Left renal pelvis (tissue), 4 donors: ENCODE measurements around the gene COX8C. TPM values are rescaled to one million over a fixed set of nuclear protein-coding genes. Genes with fewer than 3 reads are reported as not detected.
A peak's percentile ranks its signal among the peaks of the same experiment; 100 is the strongest.
"Not testable (repeated sequence)": the region's sequence is repeated elsewhere in the genome, so short reads cannot be mapped to it uniquely, and the experiment has no call there.

Source experiments
- DNase-seq, 4 donors: peaks; one replicate each; pipeline ENCODE4 v3.0.0-alpha.2; 2013; ENCODE audit warnings: low read depth in 4 of 4, low spot score in 3 of 4
- polyA plus RNA-seq, 4 donors: library from polyadenylated mRNA; unstranded; fragments of 120-200 nt; gene quantifications; one replicate each; pipeline ENCODE4 v1.2.1, GENCODE V29; 2013; ENCODE audit not compliant: insufficient read length in 4 of 4

The COX8C gene
- polyA plus RNA-seq, 4 donors: 0.32 to 1.2 (median 0.46) TPM; not detected in 1

DNA sequence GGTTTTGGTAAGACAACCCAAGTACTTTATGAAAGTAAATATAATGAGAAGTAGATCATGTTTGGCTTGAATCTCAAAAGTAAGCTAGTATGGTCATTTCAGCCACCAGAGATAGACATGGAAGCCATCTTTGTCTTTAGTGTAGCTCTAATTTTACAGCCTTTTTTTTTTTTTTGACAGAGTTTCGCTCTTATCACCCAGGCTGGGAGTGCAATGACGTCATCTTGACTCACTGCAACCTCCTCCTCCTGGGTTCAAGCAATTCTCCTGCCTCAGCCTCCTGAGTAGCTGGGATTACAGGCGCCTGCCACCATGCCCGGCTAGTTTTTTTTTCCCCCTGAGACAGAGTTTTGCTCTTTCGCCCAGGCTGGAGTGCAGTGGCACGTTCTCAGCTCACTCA is 7.9 kb downstream of the COX8C start:
- DNase-seq: not testable (repeated sequence)

DNA sequence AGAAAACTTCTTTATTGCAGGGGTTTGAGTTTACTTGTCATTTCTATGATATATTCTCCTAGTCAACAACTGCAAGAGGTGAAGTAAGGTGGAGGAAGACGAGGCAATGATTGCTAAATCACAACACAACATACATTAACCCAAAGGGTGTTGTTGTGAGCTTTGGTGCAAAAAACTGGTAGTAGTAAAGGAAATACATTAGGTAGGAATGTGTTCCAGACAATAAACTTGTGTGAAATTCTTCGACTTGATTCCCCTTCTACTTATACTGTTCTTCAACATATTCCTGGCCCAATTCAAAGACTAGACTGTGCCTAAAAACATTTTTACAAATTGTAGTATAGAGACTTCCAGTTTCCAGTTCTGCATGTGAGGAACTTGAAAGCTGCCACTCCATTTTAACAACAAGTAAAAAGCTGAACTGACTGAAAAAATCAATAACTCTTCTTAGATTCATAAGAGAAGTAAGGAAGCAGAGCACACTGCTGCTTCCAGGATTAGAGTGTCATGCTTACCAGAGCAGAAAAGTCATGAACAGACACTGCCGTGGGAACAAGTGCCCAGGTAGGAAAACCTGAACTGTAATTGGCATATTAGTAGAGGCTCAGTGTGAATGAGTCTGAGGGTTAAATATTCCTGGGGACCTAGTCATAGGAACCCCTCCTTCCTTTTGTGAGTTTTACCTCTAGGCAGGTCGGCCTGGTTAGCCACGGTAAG is 22.2 kb downstream of the COX8C start:
- DNase-seq: peak in 3 of 4 donors; percentile 10 to 29 (median 21)

DNA sequence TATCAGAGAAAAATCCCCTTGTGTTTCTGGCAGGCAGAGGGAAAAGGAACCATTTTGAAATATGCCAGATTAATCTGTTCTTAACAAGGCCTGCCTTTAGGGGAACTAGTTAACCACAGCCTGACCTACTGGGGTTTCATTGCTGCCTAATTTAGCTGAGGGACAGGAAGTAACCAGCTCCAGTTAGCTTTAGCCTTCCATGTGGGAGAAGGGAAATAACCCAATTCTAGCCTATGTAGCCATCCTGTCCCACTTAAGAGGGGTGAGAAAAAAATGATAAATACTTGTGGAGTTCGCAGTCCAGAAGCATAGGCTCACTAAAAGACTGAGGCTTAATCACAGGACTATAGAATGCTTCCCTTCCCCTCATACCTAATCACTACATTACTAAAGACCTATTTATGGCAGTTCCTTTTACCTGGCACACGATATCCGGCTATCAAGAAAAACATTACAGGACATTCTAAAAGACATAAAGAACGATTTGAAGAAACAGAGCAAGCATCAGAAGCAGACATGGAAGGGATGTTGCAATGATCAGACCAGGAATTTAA is 22.8 kb downstream of the COX8C start:
- DNase-seq: peak in 1 of 4 donors; percentile 7

DNA sequence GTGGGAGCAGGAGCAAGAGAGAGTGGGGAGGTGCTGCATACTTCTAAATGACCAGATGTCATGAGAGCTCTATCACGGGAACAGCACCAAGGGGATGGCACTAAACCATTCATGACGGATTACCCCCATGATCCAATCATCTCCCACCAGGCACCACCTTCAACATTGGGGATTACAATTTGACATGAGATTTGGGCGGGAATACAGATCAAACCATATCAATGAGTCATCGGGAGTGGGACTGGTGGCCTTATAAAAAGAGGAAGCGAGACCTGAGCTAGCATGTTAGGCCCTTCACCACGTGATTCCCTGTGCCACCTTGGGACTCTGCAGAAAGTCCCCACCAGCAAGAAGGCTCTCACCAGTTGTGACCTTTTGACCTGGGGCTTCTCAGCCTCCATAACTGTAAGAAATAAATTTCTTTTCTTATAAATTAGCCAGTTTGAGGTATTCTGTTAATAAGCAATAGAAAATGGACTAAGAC is 28.7 kb downstream of the COX8C start:
- no peak for DNase-seq

DNA sequence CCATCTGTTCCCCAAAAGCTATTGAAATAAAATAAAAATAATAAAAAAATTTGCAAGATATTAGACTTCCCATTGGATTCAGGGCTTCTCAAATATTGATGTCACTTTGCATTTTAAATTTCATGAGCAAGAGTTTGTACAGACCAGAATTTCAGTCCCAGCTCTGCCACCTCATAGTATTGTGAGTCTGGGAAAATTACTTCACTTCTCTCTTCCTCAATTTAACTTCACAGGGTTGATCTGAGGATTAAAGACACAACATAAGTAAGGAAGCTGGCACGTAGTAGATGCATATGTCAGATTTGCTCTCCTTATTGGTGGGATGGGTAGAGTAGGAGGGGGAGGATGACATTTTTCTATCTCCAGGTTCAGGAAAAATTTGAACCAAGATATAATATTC is 32.8 kb downstream of the COX8C start:
- no peak for DNase-seq

DNA sequence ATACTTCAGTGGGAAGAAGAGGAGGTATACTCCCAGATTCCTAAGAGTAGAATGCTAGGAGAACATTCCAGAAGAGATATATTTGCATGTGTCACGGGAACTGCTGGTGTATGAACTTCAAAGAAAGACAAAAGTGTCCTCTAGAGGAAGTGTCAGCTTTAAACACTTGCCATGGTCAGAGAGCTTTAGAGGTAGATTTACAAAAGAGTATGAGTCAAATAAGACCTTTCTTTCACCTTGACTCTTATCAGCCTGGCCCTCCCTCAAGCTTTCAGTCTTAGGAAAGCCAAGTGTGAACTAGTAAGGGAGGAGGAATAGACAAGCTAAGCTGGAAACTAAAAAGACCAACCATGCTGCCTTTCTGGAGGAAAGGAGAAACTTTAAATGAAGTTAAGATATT is 34.7 kb downstream of the COX8C start:
- DNase-seq: no peak

DNA sequence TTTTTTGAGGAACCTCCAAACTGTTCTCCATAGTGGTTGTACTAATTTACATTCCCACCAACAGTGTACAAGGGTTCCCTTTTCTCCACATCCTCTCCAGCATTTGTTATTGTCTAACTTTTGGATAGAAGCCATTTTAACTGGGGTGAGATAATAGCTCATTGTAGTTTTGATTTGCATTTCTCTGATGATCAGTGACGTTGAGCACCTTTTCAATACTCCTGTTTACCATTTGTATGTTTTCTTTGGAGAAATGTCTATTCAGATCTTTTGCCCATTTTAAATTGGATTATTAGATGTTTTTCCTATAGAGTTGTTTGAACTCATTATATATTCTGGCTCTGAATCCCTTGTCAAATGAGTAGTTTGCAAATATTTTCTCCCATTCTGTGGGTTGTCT is 37.3 kb downstream of the COX8C start:
- DNase-seq: not testable (repeated sequence)

DNA sequence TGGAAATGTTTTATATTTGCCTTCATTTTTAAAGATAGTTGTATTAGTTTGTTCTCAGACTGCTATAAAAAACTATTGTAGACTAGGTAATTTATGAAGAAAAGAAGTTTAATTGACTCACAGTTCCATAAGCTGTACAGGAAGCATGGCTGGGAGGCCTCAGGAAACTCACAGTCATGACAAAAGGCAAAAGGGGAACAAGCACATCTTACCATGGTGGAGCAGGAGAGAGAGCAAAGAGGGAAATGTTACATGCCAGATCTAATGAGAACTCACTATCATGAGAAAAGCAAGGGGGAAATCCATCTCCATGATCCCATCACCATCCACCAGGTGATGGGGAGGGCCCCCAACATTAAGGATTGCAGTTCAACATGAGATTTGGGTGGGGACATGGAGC is 48.2 kb downstream of the COX8C start:
- DNase-seq: no peak

DNA sequence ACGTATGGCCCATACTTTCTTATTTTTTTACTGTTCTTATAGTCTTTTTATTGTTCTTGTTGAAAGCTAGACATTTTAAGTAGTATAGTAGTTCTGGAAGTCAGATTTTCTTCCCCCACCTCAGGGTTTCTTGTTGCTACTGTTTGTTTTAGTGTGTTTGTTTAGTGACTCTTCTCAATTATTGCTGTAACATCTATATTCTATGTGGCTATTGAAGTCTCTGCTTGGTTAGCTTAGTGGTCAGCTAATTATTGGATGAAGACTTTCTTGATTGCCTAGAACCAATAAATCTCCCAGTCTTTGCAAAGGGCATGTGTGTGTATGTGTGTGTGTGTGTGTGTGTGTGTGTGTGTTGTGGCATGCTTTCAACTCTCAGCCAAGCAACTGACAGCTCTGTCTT is 49.5 kb downstream of the COX8C start:
- DNase-seq: no peak

Other genes starting within 250 kb of the COX8C start
- gene ITPK1, start 231.3 kb upstream of the COX8C start, polyA plus RNA-seq: 10 to 100 TPM; 16.5 to 33.7 (median 28.0) TPM
- 10 to 100 TPM; 30.9 to 49.2 (median 38.9) TPM for gene MOAP1, start 162.3 kb upstream of the COX8C start, polyA plus RNA-seq
- gene LYSET, start 161.9 kb upstream of the COX8C start, polyA plus RNA-seq: 10 to 100 TPM; 25.2 to 44.7 (median 36.6) TPM
- gene GON7, start 140.1 kb upstream of the COX8C start, polyA plus RNA-seq: 10 to 100 TPM; 10.3 to 22.0 (median 19.8) TPM
- 10 to 100 TPM; 34.6 to 43.9 (median 39.5) TPM for gene UBR7, start 139.9 kb upstream of the COX8C start, polyA plus RNA-seq
- 10 to 100 TPM; 33.3 to 55.7 (median 52.4) TPM for gene BTBD7, start 14.1 kb upstream of the COX8C start, polyA plus RNA-seq
- gene UNC79, start 83.8 kb downstream of the COX8C start, polyA plus RNA-seq: 1 to 10 TPM in 1 of 4 donors, under 1 TPM in 3; 0.38 to 1.1 (median 0.89) TPM